GM21786 (cell line): ENCODE results near the gene FAM98A.

Experiments used
- ATAC-seq: cut with Tn5 transposase; IDR thresholded peaks from one replicate; pipeline ENCODE4 v1.9.1; 2021; ENCODE audit not compliant: unreplicated experiment

The FAM98A gene

GRCh38 chr2:33598561-33599174, 431 bp downstream of the FAM98A start:
- peak; percentile 46 for ATAC-seq

GRCh38 chr2:33597026-33597425, 2.1 kb downstream of the FAM98A start:
- ATAC-seq: no peak

- ATAC-seq: no peak
Observed at GRCh38 chr2:33595385-33595784, 3.7 kb downstream of the FAM98A start.

- ATAC-seq: no peak
Observed at GRCh38 chr2:33589444-33589843, 9.7 kb downstream of the FAM98A start.

GRCh38 chr2:33588232-33588631, 10.9 kb downstream of the FAM98A start:
- no peak for ATAC-seq

GRCh38 chr2:33586766-33587165, 12.3 kb downstream of the FAM98A start:
- ATAC-seq: no peak

- peak; percentile 58 for ATAC-seq
Observed at GRCh38 chr2:33583194-33583938, 15.7 kb downstream of the FAM98A start.

GRCh38 chr2:33581872-33582271, 17.2 kb downstream of the FAM98A start:
- ATAC-seq: no peak

GRCh38 chr2:33579227-33579626, 19.9 kb downstream of the FAM98A start:
- no peak for ATAC-seq

GRCh38 chr2:33577668-33578067, 21.4 kb downstream of the FAM98A start:
- no peak for ATAC-seq

GRCh38 chr2:33577084-33577483, 22.0 kb downstream of the FAM98A start:
- no peak for ATAC-seq

GRCh38 chr2:33573657-33574056, 25.4 kb downstream of the FAM98A start:
- ATAC-seq: no peak

- no peak for ATAC-seq
Observed at GRCh38 chr2:33570681-33571080, 28.4 kb downstream of the FAM98A start.

GRCh38 chr2:33561872-33562271, 37.2 kb downstream of the FAM98A start:
- no peak for ATAC-seq

- no peak for ATAC-seq
Observed at GRCh38 chr2:33560017-33560416, 39.1 kb downstream of the FAM98A start.

- ATAC-seq: no peak
Observed at GRCh38 chr2:33559328-33559727, 39.8 kb downstream of the FAM98A start.

- no peak for ATAC-seq
Observed at GRCh38 chr2:33555681-33556080, 43.4 kb downstream of the FAM98A start.

- no peak for ATAC-seq
Observed at GRCh38 chr2:33552758-33553461, 46.2 kb downstream of the FAM98A start.

- no peak for ATAC-seq
Observed at GRCh38 chr2:33550206-33550605, 48.9 kb downstream of the FAM98A start.

GRCh38 chr2:33541243-33541642, 57.9 kb downstream of the FAM98A start:
- ATAC-seq: no peak

- no peak for ATAC-seq
Observed at GRCh38 chr2:33535421-33535820, 63.7 kb downstream of the FAM98A start.
